ENCODE measurements around the gene MORC3. TPM values are rescaled to one million over a fixed set of nuclear protein-coding genes. Genes with fewer than 3 reads are reported as not detected.

MORC3 gene
- total RNA-seq, 1 experiment from 2014 or later = 18.7 TPM

- Histone ChIP-seq H3K9ac (ENCODE audit: extremely low read depth, insufficient read length, low read length) (no peak overlapping the region), H3K79me2 (ENCODE audit: insufficient read depth, low read length) (no peaks in the 10 kb centered on the region), H2BK20ac (ENCODE audit: low read depth, low read length, poor library complexity, severe bottlenecking) (no peak overlapping the region), H3K56ac (ENCODE audit: insufficient read length, low read depth, low read length) (no peak overlapping the region), H3K27ac (ENCODE audit: insufficient read length, low read depth, low read length) (no peak overlapping the region), H3K14ac (ENCODE audit: insufficient read depth, low read length) (no peak overlapping the region), H3T11ph (ENCODE audit: low read length) (no peak overlapping the region), H3K4me2 (ENCODE audit: insufficient read depth, insufficient read length, low read length) (no peak overlapping the region), H4K5ac (ENCODE audit: insufficient read length, low read depth, low read length) (no peak overlapping the region), H3K4me1 (ENCODE audit: insufficient read depth, low read length) (no peaks in the 10 kb centered on the region), H3K9me3 (ENCODE audit: control insufficient read depth, low read depth, low read length) (no peaks in the 10 kb centered on the region), H2BK120ac (ENCODE audit: low read depth, low read length, poor library complexity, severe bottlenecking) (no peak overlapping the region), H2AK5ac (ENCODE audit: insufficient read length, low read length) (no peak overlapping the region), H4K20me1 (ENCODE audit: control insufficient read depth, insufficient read depth, insufficient read length) (no peaks in the 10 kb centered on the region), H3K4ac (ENCODE audit: low read depth, low read length) (no peak overlapping the region), H3K23me2 (ENCODE audit: insufficient read length, low read depth, low read length, poor library complexity, severe bottlenecking) (no peaks in the 10 kb centered on the region), H3K18ac (ENCODE audit: insufficient read length, low read depth, low read length) (no peak overlapping the region), H3K27me3 (ENCODE audit: insufficient read depth, low read length) (no peaks in the 10 kb centered on the region), H4K91ac (ENCODE audit: insufficient read length, low read depth, low read length) (no peak overlapping the region), H2AFZ (ENCODE audit: low read length) (no peak overlapping the region), H2BK5ac (ENCODE audit: insufficient read length, low read length) (no peak overlapping the region), H2BK12ac (ENCODE audit: insufficient read length, low read depth, low read length) (no peak overlapping the region), H3K23ac (ENCODE audit: insufficient read length, low read depth, low read length) (no peak overlapping the region), H4K8ac (replicated peaks; ENCODE audit: insufficient read length, low read depth, low read length) (no peak overlapping the region), H2BK15ac (ENCODE audit: low read depth, low read length) (no peak overlapping the region), H3K79me1 (ENCODE audit: insufficient read depth, low read depth, low read length, poor library complexity, severe bottlenecking) (no peaks in the 10 kb centered on the region)
- DNase-seq = no peak
- H3K27me3 Mint-ChIP-seq (ENCODE audit: low read depth) = no peaks in the 10 kb centered on the region
- no peaks in the 10 kb centered on the region for H3K9me3 Mint-ChIP-seq
- H3K27ac Mint-ChIP-seq = peak overlapping the region in 1 of 3 experiments; percentile 70; a peak in 2 of 7 replicates
- H3K4me3 Mint-ChIP-seq = no peak overlapping the region
- peaks cover 19 to 34% (median 30%) of the 10 kb centered on the region in 3 experiments for H3K36me3 Mint-ChIP-seq (ENCODE audit: insufficient read depth in 1 of 3, low read depth in 3 of 3)
- no peak for TF ChIP-seq CTCF (conservative IDR thresholded peaks at IDR 0.05)
- no CpG with 5 or more reads among the region's 14 CpGs for WGBS (ENCODE audit: extremely low coverage, insufficient read length, low lambda C conversion rate)
- peaks cover 17 to 28% of the 10 kb centered on the region in 2 experiments for H3K4me1 Mint-ChIP-seq
Observed at GRCh38 chr21:36419241-36419640, 99.2 kb downstream of the MORC3 start.
